ENCODE results near the gene NEDD4L. TPM values are rescaled to one million over a fixed set of nuclear protein-coding genes. Genes with fewer than 3 reads are reported as not detected.

Gene NEDD4L
- total and polyA plus RNA-seq, 10 of the 15 experiments (the other 5 are each of a cell fraction or from before 2014, with no cell fraction given), result 7.4 to 24.0 (median 17.7) TPM

DNA sequence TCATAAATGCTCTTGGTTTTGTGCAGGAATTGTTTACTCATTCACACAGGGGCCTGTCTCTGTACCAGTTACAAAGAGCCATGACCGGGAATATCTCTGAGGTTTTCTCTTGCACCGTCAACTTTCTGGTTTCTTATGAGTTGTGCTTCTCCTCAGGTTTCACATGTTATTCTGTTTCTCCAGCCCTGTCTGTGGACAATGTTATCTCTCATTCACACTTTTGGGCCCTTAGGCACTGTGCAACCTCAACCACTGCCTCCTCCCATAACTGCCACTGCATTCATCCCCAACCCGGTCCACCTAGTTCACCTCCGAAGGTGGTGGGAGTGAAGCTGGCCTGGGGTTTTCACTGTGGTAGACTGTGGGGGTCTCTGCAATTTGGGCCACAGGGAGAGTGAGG lies 22.5 kb upstream of the NEDD4L start (continued):
- TF ChIP-seq, protein P1, sequence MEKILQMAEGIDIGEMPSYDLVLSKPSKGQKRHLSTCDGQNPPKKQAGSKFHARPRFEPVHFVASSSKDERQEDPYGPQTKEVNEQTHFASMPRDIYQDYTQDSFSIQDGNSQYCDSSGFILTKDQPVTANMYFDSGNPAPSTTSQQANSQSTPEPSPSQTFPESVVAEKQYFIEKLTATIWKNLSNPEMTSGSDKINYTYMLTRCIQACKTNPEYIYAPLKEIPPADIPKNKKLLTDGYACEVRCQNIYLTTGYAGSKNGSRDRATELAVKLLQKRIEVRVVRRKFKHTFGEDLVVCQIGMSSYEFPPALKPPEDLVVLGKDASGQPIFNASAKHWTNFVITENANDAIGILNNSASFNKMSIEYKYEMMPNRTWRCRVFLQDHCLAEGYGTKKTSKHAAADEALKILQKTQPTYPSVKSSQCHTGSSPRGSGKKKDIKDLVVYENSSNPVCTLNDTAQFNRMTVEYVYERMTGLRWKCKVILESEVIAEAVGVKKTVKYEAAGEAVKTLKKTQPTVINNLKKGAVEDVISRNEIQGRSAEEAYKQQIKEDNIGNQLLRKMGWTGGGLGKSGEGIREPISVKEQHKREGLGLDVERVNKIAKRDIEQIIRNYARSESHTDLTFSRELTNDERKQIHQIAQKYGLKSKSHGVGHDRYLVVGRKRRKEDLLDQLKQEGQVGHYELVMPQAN (conservative IDR thresholded peaks at IDR 0.05), result no peak
- TF ChIP-seq SUPT20H (IDR thresholded peaks at IDR 0.05; ENCODE audit: borderline replicate concordance, control insufficient read depth, low read depth, low read length) (no peak), RB1 (IDR thresholded peaks at IDR 0.05; ENCODE audit: borderline replicate concordance) (no peak), CEBPB (IDR thresholded peaks at IDR 0.05; ENCODE audit: borderline replicate concordance in 1 of 2, low read depth in 2 of 2, low read length in 2 of 2) (no peak), EZH2 (IDR thresholded peaks at IDR 0.05; ENCODE audit: borderline replicate concordance, control insufficient read depth, low read depth, low read length) (no peak)

DNA sequence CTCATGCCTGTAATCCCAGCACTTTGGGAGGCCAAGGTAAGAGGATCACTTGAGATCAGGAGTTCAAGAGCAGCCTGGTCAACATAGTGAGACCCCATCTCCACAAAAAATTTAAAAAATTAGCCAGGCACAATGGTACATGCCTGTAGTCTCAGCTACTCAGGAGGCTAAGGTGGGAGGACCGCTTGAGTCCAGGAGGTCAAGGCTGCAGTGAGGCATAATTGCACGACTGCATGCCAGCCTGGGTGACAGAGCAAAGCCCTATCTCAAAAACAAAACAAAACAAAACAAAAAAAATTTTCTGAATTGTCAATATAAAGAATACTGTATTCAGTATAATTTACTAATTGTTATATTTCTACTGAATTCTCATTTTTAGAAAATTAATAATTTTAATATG lies 20.9 kb upstream of the NEDD4L start:
- Histone ChIP-seq H3K9ac (ENCODE audit: control insufficient read depth, insufficient read depth, low read length) (no peak overlapping the region), H3K27me3 (replicated peaks in 1 of 2; ENCODE audit: control insufficient read depth in 2 of 2, insufficient read depth in 2 of 2, low read length in 1 of 2) (peaks cover 0 to 3% of the 10 kb centered on the region in 2 experiments; a peak in 1 of 4 replicates), H3K36me3 (ENCODE audit: control insufficient read depth in 2 of 2, insufficient read depth in 2 of 2, low read length in 1 of 2) (no peaks in the 10 kb centered on the region), H3K9me3 (replicated peaks; ENCODE audit: control insufficient read depth, insufficient read depth, low read length) (no peaks in the 10 kb centered on the region), H3K4me2 (ENCODE audit: control insufficient read depth, insufficient read depth) (no peak overlapping the region), H3K79me2 (ENCODE audit: control insufficient read depth, insufficient read depth, low read length) (no peaks in the 10 kb centered on the region), H2AFZ (ENCODE audit: control insufficient read depth, low read depth, low read length) (no peak overlapping the region), H4K20me1 (ENCODE audit: control insufficient read depth, insufficient read depth) (no peaks in the 10 kb centered on the region), H3K4me1 (ENCODE audit: control insufficient read depth, insufficient read depth, low read length) (no peaks in the 10 kb centered on the region), H3K27ac (ENCODE audit: control insufficient read depth, insufficient read depth) (no peak overlapping the region), H3K4me3 (no peak overlapping the region)
- in situ Hi-C loops (cut with MboI) (no loop called here), intact Hi-C loops (cut with micrococcal nuclease; ENCODE audit: unreplicated experiment) (no loop called here)
- 25% methylated on average over 2 of the region's 2 CpGs for WGBS (ENCODE audit: insufficient coverage, insufficient replicate concordance, low lambda C conversion rate, missing lambda C conversion rate)
- FAIRE-seq (no peak), ATAC-seq (no peak), DNase-seq (ENCODE audit: low read depth, low spot score) (no peak)
- TF ChIP-seq MYB (IDR thresholded peaks at IDR 0.05; ENCODE audit: borderline replicate concordance, low read depth, low read length) (no peak), FOXM1 (IDR thresholded peaks at IDR 0.05; ENCODE audit: low read depth, low read length) (no peak), JUNB (IDR thresholded peaks at IDR 0.05) (no peak)
- TF ChIP-seq, protein P2, sequence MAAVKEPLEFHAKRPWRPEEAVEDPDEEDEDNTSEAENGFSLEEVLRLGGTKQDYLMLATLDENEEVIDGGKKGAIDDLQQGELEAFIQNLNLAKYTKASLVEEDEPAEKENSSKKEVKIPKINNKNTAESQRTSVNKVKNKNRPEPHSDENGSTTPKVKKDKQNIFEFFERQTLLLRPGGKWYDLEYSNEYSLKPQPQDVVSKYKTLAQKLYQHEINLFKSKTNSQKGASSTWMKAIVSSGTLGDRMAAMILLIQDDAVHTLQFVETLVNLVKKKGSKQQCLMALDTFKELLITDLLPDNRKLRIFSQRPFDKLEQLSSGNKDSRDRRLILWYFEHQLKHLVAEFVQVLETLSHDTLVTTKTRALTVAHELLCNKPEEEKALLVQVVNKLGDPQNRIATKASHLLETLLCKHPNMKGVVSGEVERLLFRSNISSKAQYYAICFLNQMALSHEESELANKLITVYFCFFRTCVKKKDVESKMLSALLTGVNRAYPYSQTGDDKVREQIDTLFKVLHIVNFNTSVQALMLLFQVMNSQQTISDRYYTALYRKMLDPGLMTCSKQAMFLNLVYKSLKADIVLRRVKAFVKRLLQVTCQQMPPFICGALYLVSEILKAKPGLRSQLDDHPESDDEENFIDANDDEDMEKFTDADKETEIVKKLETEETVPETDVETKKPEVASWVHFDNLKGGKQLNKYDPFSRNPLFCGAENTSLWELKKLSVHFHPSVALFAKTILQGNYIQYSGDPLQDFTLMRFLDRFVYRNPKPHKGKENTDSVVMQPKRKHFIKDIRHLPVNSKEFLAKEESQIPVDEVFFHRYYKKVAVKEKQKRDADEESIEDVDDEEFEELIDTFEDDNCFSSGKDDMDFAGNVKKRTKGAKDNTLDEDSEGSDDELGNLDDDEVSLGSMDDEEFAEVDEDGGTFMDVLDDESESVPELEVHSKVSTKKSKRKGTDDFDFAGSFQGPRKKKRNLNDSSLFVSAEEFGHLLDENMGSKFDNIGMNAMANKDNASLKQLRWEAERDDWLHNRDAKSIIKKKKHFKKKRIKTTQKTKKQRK (IDR thresholded peaks at IDR 0.05; ENCODE audit: low read depth, low read length), result no peak
- TF ChIP-seq, protein P3, sequence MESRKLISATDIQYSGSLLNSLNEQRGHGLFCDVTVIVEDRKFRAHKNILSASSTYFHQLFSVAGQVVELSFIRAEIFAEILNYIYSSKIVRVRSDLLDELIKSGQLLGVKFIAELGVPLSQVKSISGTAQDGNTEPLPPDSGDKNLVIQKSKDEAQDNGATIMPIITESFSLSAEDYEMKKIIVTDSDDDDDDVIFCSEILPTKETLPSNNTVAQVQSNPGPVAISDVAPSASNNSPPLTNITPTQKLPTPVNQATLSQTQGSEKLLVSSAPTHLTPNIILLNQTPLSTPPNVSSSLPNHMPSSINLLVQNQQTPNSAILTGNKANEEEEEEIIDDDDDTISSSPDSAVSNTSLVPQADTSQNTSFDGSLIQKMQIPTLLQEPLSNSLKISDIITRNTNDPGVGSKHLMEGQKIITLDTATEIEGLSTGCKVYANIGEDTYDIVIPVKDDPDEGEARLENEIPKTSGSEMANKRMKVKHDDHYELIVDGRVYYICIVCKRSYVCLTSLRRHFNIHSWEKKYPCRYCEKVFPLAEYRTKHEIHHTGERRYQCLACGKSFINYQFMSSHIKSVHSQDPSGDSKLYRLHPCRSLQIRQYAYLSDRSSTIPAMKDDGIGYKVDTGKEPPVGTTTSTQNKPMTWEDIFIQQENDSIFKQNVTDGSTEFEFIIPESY (IDR thresholded peaks at IDR 0.05), result no peak
- CTCF ChIA-PET, result interaction anchor here (0.6 to 1.1 kb wide), 3 partner anchors 10 to 54 kb away, joined by 3 read pairs; no protein-coding TSS in a partner anchor
- no TSS peak for BruUV-seq (replicated peaks)
- RAD21 ChIA-PET (ENCODE audit: unreplicated experiment), result no interaction called here
- POLR2A ChIA-PET, result no interaction called here
- SMC1A ChIA-PET (ENCODE audit: uncharacterized antibody, unreplicated experiment), result interaction anchor here (1.0 to 1.5 kb wide), 4 partner anchors 8 to 112 kb away, joined by 3 to 4 read pairs (median 4); no protein-coding TSS in a partner anchor
